Prostate gland (tissue), 2 donors: ENCODE measurements around the gene METAP1. TPM values are rescaled to one million over a fixed set of nuclear protein-coding genes. Genes with fewer than 3 reads are reported as not detected.

ENCODE experiments used
- DNase-seq: peaks from one replicate; pipeline ENCODE4 v3.0.0-alpha.2; 2019; ENCODE audit warnings: low spot score
- H3K27ac ChIP-seq, 2 donors: fragments of 200-600 bp; sonication (generic); 2 replicates each; pipeline ENCODE4 v1.5.1; 2017 to 2019
- H3K27me3 ChIP-seq: fragments of 200-600 bp; sonication (generic); replicated peaks from 2 replicates; pipeline ENCODE4 v1.5.1; 2019; ENCODE audit not compliant: insufficient read depth
- H3K36me3 ChIP-seq, 2 donors: fragments of 200-600 bp; sonication (generic); 1 replicate in 1 of 2; 2 replicates in 1 of 2; pipeline versions ENCODE4 v1.5.1 to v1.8.1; 2017 to 2019
- H3K4me1 ChIP-seq: fragments of 200-600 bp; sonication (generic); replicated peaks from 2 replicates; pipeline ENCODE4 v1.5.1; 2019
- H3K4me3 ChIP-seq, 2 donors: fragments of 200-600 bp; sonication (generic); 2 replicates each; pipeline ENCODE4 v1.5.1; 2017 to 2019
- H3K9me3 ChIP-seq: fragments of 200-600 bp; sonication (generic); 2 replicates; pipeline ENCODE4 v1.5.1; 2017
- POLR2A ChIP-seq: fragments of 450-650 bp; IDR thresholded peaks from one replicate; pipeline ENCODE4 v1.6.1; 2016; ENCODE audit warnings: antibody characterized with exemption, mild to moderate bottlenecking
- POLR2AphosphoS5 ChIP-seq: sonication (generic); formaldehyde crosslinking; IDR thresholded peaks from one replicate; pipeline ENCODE4 v1.6.1; 2017; ENCODE audit warnings: antibody characterized with exemption
- WGBS: methylation state at CpG from one replicate; pipeline ENCODE4 v1.1.5; 2018; 5-methylcytosine and 5-hydroxymethylcytosine counted together
- intact Hi-C: fragments of 100-400 bp; cut with DNase I; formaldehyde crosslinking; loops from one replicate; pipeline ENCODE4 v1.14.2; 2022
- total RNA-seq, 2 donors: library from RNA; depleted of rRNA; stranded (reverse); fragments of >200 nt; gene quantifications; one replicate each; pipeline ENCODE4 v1.1.0, GENCODE V29; 2016
- TF ChIP-seq, protein P1 (sequence below), 4 experiments: fragments of 200-600 bp in 2 of 4; fragments of 450-650 bp in 2 of 4; sonication (generic) in 2 of 4; IDR thresholded peaks; 1 replicate in 3 of 4; 2 replicates in 1 of 4; pipeline ENCODE4 v1.5.1; 2016 to 2019; ENCODE audit warnings: antibody characterized with exemption in 4 of 4, mild to moderate bottlenecking in 2 of 4, moderate library complexity in 2 of 4

Gene METAP1
- total RNA-seq, 2 donors from 2014 or later = 55.3 to 70.1 TPM

DNA sequence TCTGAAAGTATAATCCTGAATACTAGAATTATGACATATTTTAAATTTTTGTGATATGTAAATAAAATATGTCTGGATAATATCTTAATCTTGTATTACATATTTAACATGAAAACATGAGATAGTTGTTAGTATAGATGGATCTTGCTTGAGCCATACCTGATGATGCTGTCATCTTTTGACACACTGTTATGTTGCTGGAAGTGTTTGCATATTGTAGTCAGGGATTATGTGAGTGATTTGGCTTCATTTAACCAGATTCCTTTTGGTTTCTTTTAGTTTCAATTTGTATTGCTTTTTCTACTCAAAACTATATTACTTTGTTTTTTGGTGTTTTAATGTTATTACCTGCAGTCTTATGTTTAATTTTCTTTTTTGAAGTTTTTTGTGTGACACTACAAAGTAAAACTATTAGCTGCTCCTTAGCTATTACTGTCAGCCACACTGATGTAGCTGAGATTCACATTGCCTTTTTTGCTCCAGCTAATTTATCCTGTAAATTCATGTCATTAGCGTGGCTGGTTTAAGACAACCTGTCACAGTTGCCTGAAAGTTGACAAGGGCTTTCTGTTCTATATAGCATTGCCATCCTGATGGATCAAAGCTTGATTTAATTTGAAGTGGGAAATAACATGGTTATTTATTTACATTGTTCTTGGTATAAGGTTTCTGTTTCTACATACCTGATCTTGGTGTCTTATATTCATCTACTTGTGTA lies 33.7 kb downstream of the METAP1 start:
- intact Hi-C loops = no loop called here
- H3K9me3 ChIP-seq = no peaks in the 10 kb centered on the region
- TF ChIP-seq POLR2A = no peak
- TF ChIP-seq, protein P1, sequence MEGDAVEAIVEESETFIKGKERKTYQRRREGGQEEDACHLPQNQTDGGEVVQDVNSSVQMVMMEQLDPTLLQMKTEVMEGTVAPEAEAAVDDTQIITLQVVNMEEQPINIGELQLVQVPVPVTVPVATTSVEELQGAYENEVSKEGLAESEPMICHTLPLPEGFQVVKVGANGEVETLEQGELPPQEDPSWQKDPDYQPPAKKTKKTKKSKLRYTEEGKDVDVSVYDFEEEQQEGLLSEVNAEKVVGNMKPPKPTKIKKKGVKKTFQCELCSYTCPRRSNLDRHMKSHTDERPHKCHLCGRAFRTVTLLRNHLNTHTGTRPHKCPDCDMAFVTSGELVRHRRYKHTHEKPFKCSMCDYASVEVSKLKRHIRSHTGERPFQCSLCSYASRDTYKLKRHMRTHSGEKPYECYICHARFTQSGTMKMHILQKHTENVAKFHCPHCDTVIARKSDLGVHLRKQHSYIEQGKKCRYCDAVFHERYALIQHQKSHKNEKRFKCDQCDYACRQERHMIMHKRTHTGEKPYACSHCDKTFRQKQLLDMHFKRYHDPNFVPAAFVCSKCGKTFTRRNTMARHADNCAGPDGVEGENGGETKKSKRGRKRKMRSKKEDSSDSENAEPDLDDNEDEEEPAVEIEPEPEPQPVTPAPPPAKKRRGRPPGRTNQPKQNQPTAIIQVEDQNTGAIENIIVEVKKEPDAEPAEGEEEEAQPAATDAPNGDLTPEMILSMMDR (IDR thresholded peaks at IDR 0.05) = no peak
- TF ChIP-seq POLR2AphosphoS5 = no peak
- WGBS = 0% methylated on average over 1 of the region's 1 CpG
- H3K36me3 ChIP-seq = no peaks in the 10 kb centered on the region
- H3K27ac ChIP-seq = no peak overlapping the region
- DNase-seq = no peak
- no peaks in the 10 kb centered on the region for H3K27me3 ChIP-seq
- no peaks in the 10 kb centered on the region for H3K4me1 ChIP-seq
- H3K4me3 ChIP-seq = no peak overlapping the region

DNA sequence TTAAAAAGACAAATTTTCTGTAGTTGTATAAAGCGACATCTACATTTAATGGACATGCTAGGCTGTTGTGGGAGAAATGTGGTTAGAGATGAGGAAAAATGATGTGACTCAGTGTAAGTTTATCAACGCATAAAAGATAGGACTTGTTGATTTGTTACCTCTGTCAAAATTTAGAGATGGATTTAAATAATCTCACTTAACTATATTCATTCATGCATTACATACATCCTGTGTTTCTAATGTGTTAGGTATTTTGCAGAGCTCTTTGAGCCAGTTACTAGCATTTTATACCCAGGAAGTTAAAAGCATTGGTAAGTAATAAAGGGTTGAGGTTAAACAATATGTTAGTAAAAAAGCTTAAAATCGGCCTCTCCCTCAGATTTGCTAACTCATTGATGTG lies 34.3 kb downstream of the METAP1 start:
- no peak for DNase-seq
- WGBS = 69% methylated on average over 3 of the region's 3 CpGs

DNA sequence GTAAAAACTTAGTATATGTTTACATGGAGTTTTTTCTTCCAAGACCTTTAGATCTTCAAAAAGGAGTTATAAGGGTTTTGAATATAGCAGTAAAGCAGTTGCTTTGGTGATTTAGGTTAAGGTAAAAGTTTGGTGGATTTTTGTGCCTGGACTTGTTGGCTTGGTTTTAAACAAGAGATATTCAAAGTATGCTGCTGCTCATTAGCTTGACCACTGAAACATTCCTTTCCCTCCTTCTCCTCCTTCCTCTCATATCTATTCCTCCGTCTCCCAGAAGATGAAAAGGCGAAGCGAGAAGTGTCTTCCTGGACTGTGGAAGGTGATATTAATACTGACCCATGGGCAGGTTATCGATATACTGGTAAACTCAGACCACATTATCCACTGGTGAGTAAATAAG lies 38.4 kb downstream of the METAP1 start:
- H3K4me3 ChIP-seq = no peak overlapping the region
- intact Hi-C loops = no loop called here
- no peaks in the 10 kb centered on the region for H3K36me3 ChIP-seq
- 94% methylated on average over 4 of the region's 4 CpGs for WGBS
- no peak for TF ChIP-seq POLR2A
- TF ChIP-seq, protein P1 (IDR thresholded peaks at IDR 0.05) = no peak
- H3K4me1 ChIP-seq = no peaks in the 10 kb centered on the region
- H3K27me3 ChIP-seq = no peaks in the 10 kb centered on the region
- H3K27ac ChIP-seq = no peak overlapping the region
- H3K9me3 ChIP-seq = no peaks in the 10 kb centered on the region
- DNase-seq = no peak

More for the DNA sequence above, 34.3 kb downstream of the METAP1 start:
- Histone ChIP-seq H3K9me3 (no peaks in the 10 kb centered on the region), H3K36me3 (no peaks in the 10 kb centered on the region), H3K4me3 (no peak overlapping the region), H3K27ac (no peak overlapping the region), H3K27me3 (no peaks in the 10 kb centered on the region), H3K4me1 (no peaks in the 10 kb centered on the region)
- intact Hi-C loops = no loop called here
- no peak for TF ChIP-seq POLR2AphosphoS5
- no peak for TF ChIP-seq POLR2A
- TF ChIP-seq, protein P1 (IDR thresholded peaks at IDR 0.05) = no peak

DNA sequence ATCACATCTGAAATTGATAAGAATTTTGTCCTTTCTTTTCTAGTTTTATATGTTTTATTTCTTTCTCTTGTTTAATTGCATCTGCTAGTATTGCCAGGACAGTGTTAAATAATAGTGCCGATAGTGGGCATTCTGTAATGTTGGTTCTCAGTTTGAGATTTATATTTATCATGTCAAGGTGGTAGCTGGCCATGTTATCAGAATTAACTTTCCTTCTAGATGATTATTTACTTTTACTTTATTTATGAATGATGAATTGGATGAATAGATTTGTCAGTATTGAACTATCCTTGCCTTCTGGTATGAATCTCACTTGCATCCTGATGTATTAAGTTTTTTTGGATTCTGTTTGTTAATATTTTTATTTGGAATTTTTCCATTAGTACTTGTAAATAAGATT lies 42.7 kb downstream of the METAP1 start:
- no peaks in the 10 kb centered on the region for H3K27me3 ChIP-seq
- no peak for DNase-seq
- TF ChIP-seq POLR2AphosphoS5 = no peak
- TF ChIP-seq POLR2A = no peak
- TF ChIP-seq, protein P1 (IDR thresholded peaks at IDR 0.05) = no peak
- WGBS = 95% methylated on average over 1 of the region's 1 CpG
- H3K4me3 ChIP-seq = no peak overlapping the region
- no peak overlapping the region for H3K27ac ChIP-seq
- H3K4me1 ChIP-seq = no peaks in the 10 kb centered on the region
- no peaks in the 10 kb centered on the region for H3K36me3 ChIP-seq
- intact Hi-C loops = no loop called here
- no peaks in the 10 kb centered on the region for H3K9me3 ChIP-seq

DNA sequence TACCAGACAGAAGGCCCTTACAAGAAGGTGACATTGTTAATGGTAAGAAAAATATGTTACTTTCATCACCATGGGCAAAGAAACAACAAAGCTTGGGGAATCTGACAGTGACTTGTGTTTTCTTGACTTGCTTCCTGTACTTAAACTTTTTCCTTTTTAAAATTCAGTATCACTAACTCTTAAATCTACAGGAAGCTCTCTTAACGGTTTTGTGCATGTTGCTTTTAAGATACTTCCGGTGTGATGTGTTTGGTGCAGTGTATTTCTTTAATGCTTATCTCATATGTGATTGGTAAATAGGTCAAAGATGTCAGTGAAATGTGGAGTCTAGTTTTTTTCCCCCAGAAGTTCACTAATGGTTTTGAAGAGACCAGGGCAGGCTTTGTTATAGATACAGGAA lies 47.8 kb downstream of the METAP1 start:
- TF ChIP-seq POLR2A = no peak
- Histone ChIP-seq H3K9me3 (no peaks in the 10 kb centered on the region), H3K27ac (no peak overlapping the region), H3K36me3 (no peaks in the 10 kb centered on the region), H3K4me3 (no peak overlapping the region), H3K4me1 (no peaks in the 10 kb centered on the region), H3K27me3 (no peaks in the 10 kb centered on the region)
- intact Hi-C loops = no loop called here
- WGBS = 66% methylated on average over 2 of the region's 2 CpGs
- DNase-seq = no peak
